K562 (cell line): Measurements from ENCODE around the gene KLK11. TPM values are rescaled to one million over a fixed set of nuclear protein-coding genes. Genes with fewer than 3 reads are reported as not detected.

Experiments
- ATAC-seq: fragments of 200-7000 bp; cut with Tn5 transposase; 3 replicates; pipeline ENCODE4 v1.9.1; 2020; ENCODE audit warnings: moderate library complexity
- BruUV-seq: library from RNA; stranded (reverse); fragments of 400-500 nt; replicated peaks from 2 replicates; lab custom pipeline; 2021; lab: Mats Ljungman, UMichigan
- CTCF ChIA-PET: fragments of 300-600 bp; formaldehyde crosslinking; extraction: SDS; loops from one replicate; lab custom pipeline; 2021; ENCODE audit warnings: low intra/inter-chr PET ratio; lab: Yijun Ruan, JAX
- POLR2A ChIA-PET: fragments of 300-600, 350-650 bp; sonication (Branson Sonifier 250); formaldehyde crosslinking; extraction: SDS; loops from one replicate; lab custom pipeline; 2021; ENCODE audit warnings: antibody characterized with exemption, inconsistent platforms; lab: Yijun Ruan, JAX
- DNase-seq, 4 experiments: peaks; one replicate each; pipeline versions ENCODE4 v3.0.0 to v3.0.0-alpha.2; 2011 to 2018; ENCODE audit warnings: low spot score in 3 of 4, mixed read lengths in 3 of 4; ENCODE audit errors: extremely low read depth in 1 of 4
- FAIRE-seq: peaks from 2 replicates; lab custom pipeline; 2011; peaks lifted over from hg19 to GRCh38; lab: Jason Lieb, UNC
- H2AFZ ChIP-seq: 2 replicates; pipeline ENCODE4 v1.6.0; 2011; ENCODE audit warnings: low read depth, low read length, control low read depth, inconsistent platforms
- H3K27ac ChIP-seq: fragments of 200-600 bp; 3 replicates; pipeline ENCODE4 v1.8.0; 2011; ENCODE audit warnings: low read depth, mild to moderate bottlenecking, control low read depth, inconsistent platforms, low read length, moderate library complexity, mixed read lengths; ENCODE audit errors: extremely low read depth
- H3K27me3 ChIP-seq, 2 experiments: fragments of 300-600 bp in 1 of 2; 2 replicates in 1 of 2; 3 replicates in 1 of 2; pipeline versions ENCODE4 v1.6.0 to v1.8.0; 2011; ENCODE audit warnings: inconsistent platforms in 2 of 2, low read length in 2 of 2, mild to moderate bottlenecking in 1 of 2, mixed read lengths in 1 of 2, moderate library complexity in 1 of 2; ENCODE audit not compliant: control insufficient read depth in 2 of 2, insufficient read depth in 2 of 2
- H3K36me3 ChIP-seq: fragments of 300-600 bp; 3 replicates; pipeline ENCODE4 v1.8.0; 2011; ENCODE audit warnings: mild to moderate bottlenecking, low read length, inconsistent platforms; ENCODE audit not compliant: control insufficient read depth, insufficient read depth
- H3K4me1 ChIP-seq, 2 experiments: fragments of 200-600 bp in 1 of 2; replicated peaks in 1 of 2; 2 replicates in 1 of 2; 3 replicates in 1 of 2; pipeline versions ENCODE4 v1.5.1 to v1.8.0; 2011; ENCODE audit warnings: inconsistent platforms in 2 of 2, low read length in 2 of 2, mild to moderate bottlenecking in 1 of 2, mixed read lengths in 1 of 2, moderate library complexity in 1 of 2; ENCODE audit not compliant: control insufficient read depth in 2 of 2, insufficient read depth in 2 of 2
- H3K4me2 ChIP-seq: 2 replicates; pipeline ENCODE4 v1.6.1; 2011; ENCODE audit warnings: low read length, control low read depth, inconsistent platforms, mixed read lengths; ENCODE audit not compliant: insufficient read depth
- H3K4me3 ChIP-seq: fragments of 200-600 bp; sonication (generic), shearing (Covaris generic); 2 replicates; pipeline ENCODE4 v1.5.1; 2016; ENCODE audit warnings: control low read depth, inconsistent platforms
- H3K79me2 ChIP-seq: fragments of 200-600 bp; 3 replicates; pipeline ENCODE4 v1.8.0; 2011; ENCODE audit warnings: low read length, inconsistent platforms; ENCODE audit not compliant: control insufficient read depth, insufficient read depth
- H3K9ac ChIP-seq, 2 experiments: 2 replicates each; pipeline versions ENCODE4 v1.6.0 to v1.6.1; 2011; ENCODE audit warnings: low read depth in 2 of 2, low read length in 2 of 2, control low read depth in 1 of 2, inconsistent platforms in 1 of 2, mild to moderate bottlenecking in 1 of 2, mixed read lengths in 1 of 2; ENCODE audit not compliant: insufficient read depth in 1 of 2
- H3K9me1 ChIP-seq: one replicate; pipeline ENCODE4 v1.6.0; 2011; ENCODE audit warnings: inconsistent platforms, mild to moderate bottlenecking, low read length, moderate library complexity; ENCODE audit not compliant: control insufficient read depth, insufficient read depth
- H3K9me3 ChIP-seq: replicated peaks from 2 replicates; pipeline ENCODE4 v1.5.1; 2011; ENCODE audit warnings: low read depth, low read length, inconsistent platforms; ENCODE audit not compliant: control insufficient read depth, insufficient read depth
- H4K20me1 ChIP-seq: replicated peaks from 2 replicates; pipeline ENCODE4 v1.6.1; 2011; ENCODE audit warnings: low read length, inconsistent platforms, mixed read lengths; ENCODE audit not compliant: control insufficient read depth, insufficient read depth
- HDAC1 ChIP-seq, 2 experiments: fragments of 450-650 bp; IDR thresholded peaks; 2 replicates each; pipeline ENCODE4 v1.6.1; 2016 to 2017; ENCODE audit warnings: inconsistent platforms in 1 of 2, mild to moderate bottlenecking in 1 of 2, moderate library complexity in 1 of 2
- MXI1 ChIP-seq: IDR thresholded peaks from 2 replicates; pipeline ENCODE4 v1.6.1; 2011; ENCODE audit warnings: low read depth, mild to moderate bottlenecking, improper control_type of control experiment, low read length
- MYNN ChIP-seq, 2 experiments: sonication (generic); formaldehyde crosslinking in 1 of 2; IDR thresholded peaks; 2 replicates each; pipeline versions ENCODE4 v1.5.0 to v1.6.1; 2016 to 2020; ENCODE audit warnings: antibody characterized with exemption in 1 of 2, missing genetic modification reagents in 1 of 2
- ZC3H11A ChIP-seq: IDR thresholded peaks from 2 replicates; pipeline ENCODE4 v1.6.1; 2012; ENCODE audit warnings: low read depth, low read length, improper control_type of control experiment
- ZNF143 ChIP-seq: sonication (generic); formaldehyde crosslinking; IDR thresholded peaks from 2 replicates; pipeline ENCODE4 v1.9.0; 2022; ENCODE audit warnings: mild to moderate bottlenecking, missing genetic modification reagents
- ZNF165 ChIP-seq: fragments of 250-450 bp; sonication (Bioruptor Pico); IDR thresholded peaks from 2 replicates; pipeline ENCODE4 v1.4.0; 2020; ENCODE audit warnings: borderline replicate concordance
- WGBS: fragments of 100-300 bp; shearing (Covaris generic); methylation state at CpG from one replicate; pipeline ENCODE4 v1.1.6; 2016; ENCODE audit warnings: low coverage, mixed read lengths; ENCODE audit not compliant: insufficient coverage; ENCODE audit errors: missing lambda C conversion rate; 5-methylcytosine and 5-hydroxymethylcytosine counted together
- in situ Hi-C: fragments of 300-500 bp; cut with MboI; formaldehyde crosslinking; loops from 4 replicates; pipeline ENCODE4 v1.15.0; 2018; ENCODE audit warnings: inconsistent platforms, mixed read lengths
- intact Hi-C: fragments of 100-400 bp; cut with micrococcal nuclease; formaldehyde crosslinking; loops from 2 replicates; pipeline ENCODE4 v1.14.2; 2022
- polyA plus RNA-seq, 8 experiments: library from polyadenylated mRNA; depleted of rRNA in 4 of 8; stranded (reverse) in 5 of 8; unstranded in 3 of 8; fragments of >200 nt; fragmentation: Nextera tagmentation in 2 of 8; fragmentation: Illumina TruSeq in 1 of 8; extraction: Ambion mirVana in 2 of 8; extraction: Trizol in 1 of 8; gene quantifications; 2 replicates each; pipeline versions ENCODE4 v1.2.1 to v1.2.3, GENCODE V29; 2011 to 2014; ENCODE audit warnings: inconsistent platforms in 1 of 8, missing spikeins in 1 of 8
- total RNA-seq, 7 experiments: library from RNA; depleted of rRNA in 6 of 7; stranded (reverse); fragments of >200 nt in 6 of 7; fragmentation: Illumina TruSeq in 2 of 7; extraction: Trizol in 2 of 7; gene quantifications; 2 replicates each; pipeline versions ENCODE4 v1.2.1 to v1.2.3, GENCODE V29; 2011 to 2021; ENCODE audit warnings: low replicate concordance in 1 of 7
- TF ChIP-seq, protein P1 (sequence below): fragments of 250-450 bp; sonication (Bioruptor Pico); IDR thresholded peaks from 2 replicates; pipeline ENCODE4 v1.5.0; 2021

Gene KLK11
- total and polyA plus RNA-seq, 9 of the 15 experiments (the other 6 are each of a cell fraction or from before 2014, with no cell fraction given), result not detected

DNA sequence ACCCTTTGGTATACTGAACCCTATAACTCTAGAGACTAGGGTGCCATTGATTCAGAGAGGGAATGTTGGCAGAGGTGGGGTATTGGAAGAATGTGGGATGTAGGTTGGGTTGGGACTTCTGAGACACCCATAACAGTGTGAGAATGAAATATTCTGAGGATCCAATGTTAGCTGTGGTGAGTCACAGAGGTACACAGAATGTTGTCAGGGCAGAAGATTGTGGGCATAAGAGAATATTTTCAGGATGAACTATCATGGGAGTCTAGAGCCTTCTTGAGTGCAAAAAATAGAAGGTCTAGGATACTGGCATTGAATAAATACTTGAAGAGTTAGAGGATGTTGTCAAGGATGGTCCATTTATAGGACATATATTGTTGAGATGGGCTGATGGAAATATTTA lies 29.4 kb upstream of the KLK11 start:
- intact Hi-C loops (no loop called here), in situ Hi-C loops (no loop called here)
- FAIRE-seq (no peak), DNase-seq (no peak), ATAC-seq (no peak)
- no peaks in the 10 kb centered on the region for H3K79me2 ChIP-seq
- H3K27ac ChIP-seq, result no peak overlapping the region
- no peaks in the 10 kb centered on the region for H3K4me1 ChIP-seq
- H3K4me3 ChIP-seq, result no peak overlapping the region
- H2AFZ ChIP-seq, result no peak overlapping the region
- peaks cover 14 to 17% of the 10 kb centered on the region in 2 experiments; a peak in 4 of 5 replicates for H3K27me3 ChIP-seq
- no peaks in the 10 kb centered on the region for H3K36me3 ChIP-seq
- ChIA-PET CTCF (no interaction called here), POLR2A (no interaction called here)
- H3K9me1 ChIP-seq, result no peaks in the 10 kb centered on the region
- TF ChIP-seq ZC3H11A (no peak), ZNF143 (CRISPR knock-in tag) (no peak)
- TF ChIP-seq, protein P1, sequence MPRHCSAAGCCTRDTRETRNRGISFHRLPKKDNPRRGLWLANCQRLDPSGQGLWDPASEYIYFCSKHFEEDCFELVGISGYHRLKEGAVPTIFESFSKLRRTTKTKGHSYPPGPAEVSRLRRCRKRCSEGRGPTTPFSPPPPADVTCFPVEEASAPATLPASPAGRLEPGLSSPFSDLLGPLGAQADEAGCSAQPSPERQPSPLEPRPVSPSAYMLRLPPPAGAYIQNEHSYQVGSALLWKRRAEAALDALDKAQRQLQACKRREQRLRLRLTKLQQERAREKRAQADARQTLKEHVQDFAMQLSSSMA (CRISPR knock-in tag), result no peak
- no peaks in the 10 kb centered on the region for H3K9me3 ChIP-seq
- H4K20me1 ChIP-seq, result no peaks in the 10 kb centered on the region
- no TSS peak for BruUV-seq
- no peak overlapping the region for H3K9ac ChIP-seq
- no peak overlapping the region for H3K4me2 ChIP-seq

DNA sequence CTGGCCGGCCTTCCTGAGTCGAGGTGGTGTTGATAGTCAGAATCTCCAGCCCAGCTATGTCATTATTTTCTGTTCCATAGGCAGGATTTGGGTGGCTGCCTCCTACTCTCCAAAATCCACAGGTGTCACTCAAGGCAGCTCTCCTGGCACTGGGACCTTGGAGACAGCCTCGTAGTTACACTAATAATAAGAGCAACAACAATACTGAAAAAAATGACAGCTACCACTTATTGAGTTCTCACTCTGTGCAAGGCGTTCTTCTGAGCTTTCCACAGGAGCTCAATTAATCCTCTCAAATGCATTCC lies 20.6 kb upstream of the KLK11 start:
- Histone ChIP-seq H4K20me1 (no peaks in the 10 kb centered on the region), H3K27me3 (peaks cover 6 to 19% of the 10 kb centered on the region in 2 experiments; a peak in 3 of 5 replicates), H3K27ac (no peak overlapping the region), H3K4me2 (no peak overlapping the region), H3K9me1 (no peaks in the 10 kb centered on the region), H3K9ac (no peak overlapping the region), H3K4me1 (no peaks in the 10 kb centered on the region), H2AFZ (no peak overlapping the region), H3K36me3 (no peaks in the 10 kb centered on the region), H3K4me3 (no peak overlapping the region), H3K9me3 (no peaks in the 10 kb centered on the region), H3K79me2 (no peaks in the 10 kb centered on the region)
- BruUV-seq, result no TSS peak
- intact Hi-C loops (no loop called here), in situ Hi-C loops (no loop called here)
- DNase-seq, result no peak
- ATAC-seq, result no peak
- CTCF ChIA-PET, result no interaction called here
- TF ChIP-seq ZNF165 (CRISPR knock-in tag), result no peak
- no peak for TF ChIP-seq MXI1
- TF ChIP-seq MYNN (IDR thresholded peaks at IDR 0.05), result no peak
- TF ChIP-seq MYNN (CRISPR knock-in tag; IDR thresholded peaks at IDR 0.05), result no peak
- TF ChIP-seq HDAC1 (IDR thresholded peaks at IDR 0.05), result no peak
- WGBS, result 7% methylated on average over 3 of the region's 4 CpGs
- POLR2A ChIA-PET, result interaction anchor here (1.3 kb wide), 1 partner anchor 12 kb away, joined by 3 read pairs; the partner anchor contains the start of gene KLK12
- FAIRE-seq, result no peak
